Measurements from ENCODE around the gene ECHDC1. TPM values are rescaled to one million over a fixed set of nuclear protein-coding genes. Genes with fewer than 3 reads are reported as not detected.

Gene ECHDC1
- total RNA-seq, 4 donors from 2014 or later = 55.4 to 149 (median 71.5) TPM

- no peaks in the 10 kb centered on the region for H3K9me3 ChIP-seq
- peaks cover 15 to 17% of the 10 kb centered on the region in 2 donors for H3K36me3 ChIP-seq
- DNase-seq = peak in 1 of 2 donors; percentile 7
- H3K27ac ChIP-seq = peak overlapping the region; percentile 48 to 66 (median 57)
- H3K4me3 ChIP-seq (replicated peaks in 1 of 3) = no peak overlapping the region
- 24 to 34% methylated on average over 4 of the region's 4 CpGs for WGBS, 2 donors
- H3K27me3 ChIP-seq = no peaks in the 10 kb centered on the region
- TF ChIP-seq POLR2A (IDR thresholded peaks at IDR 0.05) = no peak
- TF ChIP-seq CTCF (IDR thresholded peaks at IDR 0.05) = no peak
- peaks cover 32 to 36% of the 10 kb centered on the region in 2 donors for H3K4me1 ChIP-seq
- intact Hi-C loops (cut with DNase I) = no loop called here
These were observed 52.8 kb downstream of the ECHDC1 start for GRCh38 chr6:127290391-127291265.

- no peaks in the 10 kb centered on the region for H3K27me3 ChIP-seq
- WGBS, 2 donors = 23 to 40% methylated on average over 5 of the region's 5 CpGs
- peak; percentile 35 to 42 for DNase-seq
- no peaks in the 10 kb centered on the region for H3K9me3 ChIP-seq
- peaks cover 32 to 36% of the 10 kb centered on the region in 2 donors for H3K4me1 ChIP-seq
- peak overlapping the region; percentile 48 to 66 (median 57) for H3K27ac ChIP-seq
- no peak overlapping the region for H3K4me3 ChIP-seq (replicated peaks in 1 of 3)
- peaks cover 15 to 17% of the 10 kb centered on the region in 2 donors for H3K36me3 ChIP-seq
- no peak for TF ChIP-seq CTCF (IDR thresholded peaks at IDR 0.05)
- no peak for TF ChIP-seq POLR2A (IDR thresholded peaks at IDR 0.05)
- intact Hi-C loops (cut with DNase I) = no loop called here
These were observed 53.5 kb downstream of the ECHDC1 start for GRCh38 chr6:127289934-127290333.

- H3K27me3 ChIP-seq = no peaks in the 10 kb centered on the region
- peak overlapping the region in 1 of 3 donors; percentile 57 for H3K27ac ChIP-seq
- no peaks in the 10 kb centered on the region for H3K9me3 ChIP-seq
- intact Hi-C loops (cut with DNase I) = no loop called here
- peaks cover 15 to 18% of the 10 kb centered on the region in 2 donors for H3K36me3 ChIP-seq
- no peak for TF ChIP-seq CTCF (IDR thresholded peaks at IDR 0.05)
- no peak for TF ChIP-seq POLR2A (IDR thresholded peaks at IDR 0.05)
- no peak for DNase-seq
- H3K4me1 ChIP-seq = peaks cover 32 to 36% of the 10 kb centered on the region in 2 donors
- H3K4me3 ChIP-seq (replicated peaks in 1 of 3) = no peak overlapping the region
These were observed 54.7 kb downstream of the ECHDC1 start for GRCh38 chr6:127288705-127289104.

- intact Hi-C loops (cut with DNase I) = no loop called here
- 95 to 98% methylated on average over 1 of the region's 1 CpG for WGBS, 2 donors
- no peak overlapping the region for H3K4me3 ChIP-seq (replicated peaks in 1 of 3)
- DNase-seq = no peak
- no peaks in the 10 kb centered on the region for H3K27me3 ChIP-seq
- H3K9me3 ChIP-seq = no peaks in the 10 kb centered on the region
- H3K36me3 ChIP-seq = peaks cover 16 to 21% of the 10 kb centered on the region in 2 donors
- no peak overlapping the region for H3K27ac ChIP-seq
- TF ChIP-seq POLR2A (IDR thresholded peaks at IDR 0.05) (no peak), CTCF (IDR thresholded peaks at IDR 0.05) (no peak)
- H3K4me1 ChIP-seq = no peaks in the 10 kb centered on the region
These were observed 61.2 kb downstream of the ECHDC1 start for GRCh38 chr6:127282184-127282583.

GRCh38 chr6:127279815-127280214 is 63.6 kb downstream of the ECHDC1 start:
- H3K4me3 ChIP-seq (replicated peaks in 1 of 3) = no peak overlapping the region
- no peaks in the 10 kb centered on the region for H3K9me3 ChIP-seq
- TF ChIP-seq POLR2A (IDR thresholded peaks at IDR 0.05) (no peak), CTCF (IDR thresholded peaks at IDR 0.05) (no peak)
- DNase-seq = no peak
- 83 to 85% methylated on average over 1 of the region's 1 CpG for WGBS, 2 donors
- H3K36me3 ChIP-seq = peaks cover 6 to 11% of the 10 kb centered on the region in 2 donors
- H3K4me1 ChIP-seq = peaks cover 0 to 3% of the 10 kb centered on the region in 2 donors
- H3K27me3 ChIP-seq = no peaks in the 10 kb centered on the region
- no peak overlapping the region for H3K27ac ChIP-seq
- intact Hi-C loops (cut with DNase I) = no loop called here
